ENCODE results near the gene DDX59. TPM values are rescaled to one million over a fixed set of nuclear protein-coding genes. Genes with fewer than 3 reads are reported as not detected.

Gene DDX59
- polyA plus RNA-seq, 1 of the 3 experiments (the other 2 are of a cell fraction), result 8.9 TPM

- no peak overlapping the region for H2AFZ ChIP-seq (ENCODE audit: low read depth)
- no peaks in the 10 kb centered on the region for H3K79me2 ChIP-seq (ENCODE audit: insufficient read depth)
- ChIA-PET CTCF (no interaction called here), POLR2A (no interaction called here)
- DNase-seq, result no peak
- H3K27me3 ChIP-seq (ENCODE audit: insufficient read depth), result no peaks in the 10 kb centered on the region
- peaks cover 2 to 16% of the 10 kb centered on the region in 2 experiments; a peak in 3 of 4 replicates for H3K4me1 ChIP-seq (ENCODE audit: control insufficient read depth in 1 of 2, insufficient read depth in 2 of 2, low read depth in 1 of 2, low read length in 1 of 2)
- H4K20me1 ChIP-seq (ENCODE audit: insufficient read depth), result no peaks in the 10 kb centered on the region
- H3K4me3 ChIP-seq (ENCODE audit: low read depth in 2 of 2, low read length in 1 of 2), result no peak overlapping the region
- no peaks in the 10 kb centered on the region for H3K9me2 ChIP-seq
- H3K9me3 ChIP-seq, result no peaks in the 10 kb centered on the region
- no peak overlapping the region for H3K27ac ChIP-seq (ENCODE audit: low read depth in 2 of 2, low read length in 1 of 2)
- H3K36me3 ChIP-seq (replicated peaks in 1 of 2; ENCODE audit: control insufficient read depth in 1 of 2, insufficient read depth in 2 of 2, low read length in 1 of 2), result peaks cover 12 to 17% of the 10 kb centered on the region in 2 experiments
- no peak for TF ChIP-seq CHD2 (IDR thresholded peaks at IDR 0.05; ENCODE audit: low read length, partially characterized antibody)
- no peak for TF ChIP-seq YY1 (IDR thresholded peaks at IDR 0.05; ENCODE audit: low read depth)
- TF ChIP-seq PBX3 (IDR thresholded peaks at IDR 0.05), result no peak
- TF ChIP-seq FOSL2 (IDR thresholded peaks at IDR 0.05; ENCODE audit: borderline replicate concordance, low read depth), result no peak
- TF ChIP-seq EP300 (IDR thresholded peaks at IDR 0.05; ENCODE audit: borderline replicate concordance in 1 of 2, low read depth in 1 of 2, low read length in 1 of 2), result no peak
- WGBS (ENCODE audit: low lambda C conversion rate), result 98% methylated on average over 6 of the region's 6 CpGs
- H3K9ac ChIP-seq, result no peak overlapping the region
- H3F3A ChIP-seq (replicated peaks; ENCODE audit: insufficient read depth), result no peaks in the 10 kb centered on the region
- no peak overlapping the region for H3K4me2 ChIP-seq
These were observed 27.2 kb downstream of the DDX59 start for GRCh38 chr1:200642481-200642880.

GRCh38 chr1:200640963-200641401 is 28.7 kb downstream of the DDX59 start:
- Histone ChIP-seq H3K27ac (ENCODE audit: low read depth in 2 of 2, low read length in 1 of 2) (peak overlapping the region; percentile 58 to 84), H3K9me3 (no peaks in the 10 kb centered on the region), H3F3A (replicated peaks; ENCODE audit: insufficient read depth) (no peaks in the 10 kb centered on the region), H3K27me3 (ENCODE audit: insufficient read depth) (no peaks in the 10 kb centered on the region), H3K79me2 (ENCODE audit: insufficient read depth) (no peaks in the 10 kb centered on the region), H3K4me2 (peak overlapping the region; percentile 33; the same call in 1 of the 2 replicates), H3K36me3 (replicated peaks in 1 of 2; ENCODE audit: control insufficient read depth in 1 of 2, insufficient read depth in 2 of 2, low read length in 1 of 2) (peaks cover 0 to 5% of the 10 kb centered on the region in 2 experiments), H3K9me2 (no peaks in the 10 kb centered on the region), H3K9ac (no peak overlapping the region; the same call in 1 of the 2 replicates), H4K20me1 (ENCODE audit: insufficient read depth) (no peaks in the 10 kb centered on the region), H3K4me1 (ENCODE audit: control insufficient read depth in 1 of 2, insufficient read depth in 2 of 2, low read depth in 1 of 2, low read length in 1 of 2) (peaks cover 2 to 16% of the 10 kb centered on the region in 2 experiments; a peak in 3 of 4 replicates), H3K4me3 (ENCODE audit: low read depth in 2 of 2, low read length in 1 of 2) (no peak overlapping the region), H2AFZ (ENCODE audit: low read depth) (0 out of 2 replicates have a peak overlapping the region, but pooled peaks have one; percentile 33)
- POLR2A ChIA-PET, result no interaction called here
- TF ChIP-seq TAF1 (IDR thresholded peaks at IDR 0.05; ENCODE audit: borderline replicate concordance, low read depth, low read length) (no peak), FOSL2 (IDR thresholded peaks at IDR 0.05; ENCODE audit: borderline replicate concordance, low read depth) (no peak; the same call in 1 of the 2 replicates), CTCF (IDR thresholded peaks at IDR 0.05) (no peak), ZBTB33 (IDR thresholded peaks at IDR 0.05; ENCODE audit: borderline replicate concordance, low read depth) (no peak), FOXJ3 (CRISPR knock-in tag; IDR thresholded peaks at IDR 0.05) (no peak), JUND (IDR thresholded peaks at IDR 0.05) (peak; percentile 41; the same call in 1 of the 2 replicates), GABPA (IDR thresholded peaks at IDR 0.05; ENCODE audit: low read depth) (no peak), EP300 (IDR thresholded peaks at IDR 0.05; ENCODE audit: borderline replicate concordance in 1 of 2, low read depth in 1 of 2, low read length in 1 of 2) (0 out of 4 replicates have a peak, but pooled peaks of 1 of the 2 experiments have one; percentile 9)
- WGBS (ENCODE audit: low lambda C conversion rate), result 62% methylated on average over 5 of the region's 5 CpGs
- CTCF ChIA-PET, result no interaction called here
- no peak for DNase-seq
